Naive thymus-derived CD4-positive, alpha-beta T cell (primary cell): ENCODE measurements around the gene RALGPS1. TPM values are rescaled to one million over a fixed set of nuclear protein-coding genes. Genes with fewer than 3 reads are reported as not detected.

Source experiments
- ATAC-seq: fragments of 150-1000 bp; cut with Tn5 transposase; 2 replicates; pipeline ENCODE4 v1.10.0; 2021; ENCODE audit warnings: mild to moderate bottlenecking, moderate library complexity
- CTCF ChIA-PET: fragments of 350-600 bp; sonication (Branson Sonifier 250); formaldehyde crosslinking; loops from one replicate; lab custom pipeline; 2021; ENCODE audit warnings: antibody characterized with exemption; lab: Charles Lee
- POLR2A ChIA-PET: fragments of 350-600 bp; sonication (Branson Sonifier 250); formaldehyde crosslinking; loops from one replicate; lab custom pipeline; 2021; ENCODE audit warnings: antibody characterized with exemption, inconsistent platforms; lab: Charles Lee
- DNase-seq, 9 donors: peaks; one replicate each; pipeline versions ENCODE4 v3.0.0 to v3.0.0-alpha.2; 2020 to 2022; ENCODE audit warnings: mixed read lengths in 1 of 9
- H3K27ac ChIP-seq: one replicate; pipeline ENCODE4 v1.7.0; 2013; ENCODE audit warnings: mild to moderate bottlenecking, low read depth, low read length, moderate library complexity
- H3K27me3 ChIP-seq, 2 donors: one replicate each; pipeline ENCODE4 v1.7.0; 2013; ENCODE audit warnings: low read length in 2 of 2, mild to moderate bottlenecking in 2 of 2, moderate library complexity in 2 of 2; ENCODE audit not compliant: control insufficient read depth in 2 of 2, insufficient read depth in 2 of 2
- H3K36me3 ChIP-seq, 3 experiments: 1 replicate in 2 of 3; 2 replicates in 1 of 3; pipeline ENCODE4 v1.7.0; 2013; ENCODE audit warnings: low read length in 3 of 3, mild to moderate bottlenecking in 3 of 3, moderate library complexity in 1 of 3; ENCODE audit not compliant: insufficient read depth in 3 of 3, control insufficient read depth in 2 of 3
- H3K4me1 ChIP-seq, 2 donors: one replicate each; pipeline ENCODE4 v1.7.0; 2013; ENCODE audit warnings: low read length in 2 of 2, mild to moderate bottlenecking in 2 of 2, moderate library complexity in 1 of 2; ENCODE audit not compliant: control insufficient read depth in 2 of 2, insufficient read depth in 2 of 2
- H3K4me3 ChIP-seq: 2 replicates; pipeline ENCODE4 v1.7.0; 2013; ENCODE audit warnings: mild to moderate bottlenecking, low read length
- H3K9me3 ChIP-seq, 3 experiments: 1 replicate in 2 of 3; 2 replicates in 1 of 3; pipeline ENCODE4 v1.7.0; 2013; ENCODE audit warnings: low read length in 3 of 3; ENCODE audit not compliant: control insufficient read depth in 2 of 3
- H3K27ac Mint-ChIP-seq, 9 donors: one replicate each; pipeline ENCODE4 v1.8.0; 2020 to 2022; ENCODE audit warnings: mixed read lengths in 9 of 9, mild to moderate bottlenecking in 8 of 9, moderate library complexity in 5 of 9, inconsistent platforms in 2 of 9
- H3K27me3 Mint-ChIP-seq, 5 donors: one replicate each; pipeline ENCODE4 v1.8.0; 2021 to 2022; ENCODE audit warnings: mixed read lengths in 5 of 5, mild to moderate bottlenecking in 1 of 5
- H3K36me3 Mint-ChIP-seq, 5 donors: one replicate each; pipeline ENCODE4 v1.8.0; 2020 to 2022; ENCODE audit warnings: mixed read lengths in 5 of 5, mild to moderate bottlenecking in 3 of 5, inconsistent platforms in 1 of 5
- H3K4me1 Mint-ChIP-seq, 7 donors: one replicate each; pipeline ENCODE4 v1.8.0; 2020 to 2022; ENCODE audit warnings: mixed read lengths in 7 of 7, mild to moderate bottlenecking in 3 of 7, inconsistent platforms in 1 of 7
- H3K4me3 Mint-ChIP-seq, 10 donors: one replicate each; pipeline ENCODE4 v1.8.0; 2020 to 2022; ENCODE audit warnings: mild to moderate bottlenecking in 10 of 10, mixed read lengths in 10 of 10, moderate library complexity in 6 of 10, inconsistent platforms in 2 of 10
- H3K9me3 Mint-ChIP-seq, 11 donors: one replicate each; pipeline ENCODE4 v1.8.0; 2020 to 2022; ENCODE audit warnings: mixed read lengths in 11 of 11, mild to moderate bottlenecking in 4 of 11, inconsistent platforms in 1 of 11, moderate library complexity in 1 of 11
- intact Hi-C, 2 donors: fragments of 100-400 bp; cut with micrococcal nuclease; formaldehyde crosslinking; loops; one replicate each; pipeline ENCODE4 v1.15.1; 2023
- polyA plus RNA-seq, 2 donors: library from polyadenylated mRNA; unstranded; fragments of 300-500 nt; fragmentation: Illumina TruSeq; gene quantifications; one replicate each; pipeline ENCODE4 v1.2.3, GENCODE V29; 2021
- total RNA-seq, 6 experiments: library from RNA in 5 of 6; stranded (reverse) in 5 of 6; gene quantifications; 1 replicate in 5 of 6; 2 replicates in 1 of 6; pipeline ENCODE4 v1.2.3 and lab custom pipeline; 2021 to 2026

RALGPS1 gene
- total and polyA plus RNA-seq, 7 experiments from 2014 or later, result 1.0 to 8.3 (median 4.1) TPM

DNA sequence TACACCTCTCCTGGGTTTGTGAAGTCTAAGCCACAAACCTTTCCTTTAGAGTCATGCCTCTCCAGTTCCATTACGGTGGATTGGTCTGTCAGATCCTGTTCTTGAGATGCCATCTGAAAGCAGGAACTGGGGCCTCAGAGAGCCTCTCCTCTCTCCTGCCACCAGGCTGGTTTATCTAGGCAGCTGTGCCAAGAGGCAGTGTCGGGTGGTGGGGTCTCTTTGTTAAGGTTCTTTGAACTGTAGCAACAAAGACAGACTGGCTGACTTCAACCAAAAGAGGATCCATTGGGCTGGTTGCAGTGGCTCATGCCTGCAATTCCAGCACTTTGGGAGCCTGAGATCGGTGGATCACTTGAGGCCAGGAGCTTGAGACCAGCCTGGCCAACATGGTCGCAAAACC lies 273.8 kb downstream of the RALGPS1 start:
- Histone ChIP-seq H3K9me3 (no peaks in the 10 kb centered on the region), H3K4me3 (no peak overlapping the region), H3K27me3 (no peaks in the 10 kb centered on the region), H3K4me1 (no peaks in the 10 kb centered on the region), H3K27ac (no peak overlapping the region), H3K36me3 (no peaks in the 10 kb centered on the region)
- ChIA-PET CTCF (no interaction called here), POLR2A (no interaction called here)
- Mint-ChIP-seq H3K36me3 (peaks cover 0 to 6% (median 4%) of the 10 kb centered on the region in 5 donors), H3K27ac (no peak overlapping the region), H3K4me3 (no peak overlapping the region), H3K27me3 (peaks cover 0 to 12% (median 0%) of the 10 kb centered on the region in 5 donors), H3K4me1 (peaks cover 0 to 7% (median 0%) of the 10 kb centered on the region in 7 donors), H3K9me3 (peaks cover 0 to 2% (median 0%) of the 10 kb centered on the region in 11 donors)
- DNase-seq (no peak), ATAC-seq (no peak)
- intact Hi-C loops, result no loop called here

GRCh38 chr9:127189628-127190027 lies 275.0 kb downstream of the RALGPS1 start:
- peaks cover 0 to 6% (median 0%) of the 10 kb centered on the region in 5 donors for H3K36me3 Mint-ChIP-seq
- Histone ChIP-seq H3K4me1 (no peaks in the 10 kb centered on the region), H3K9me3 (no peaks in the 10 kb centered on the region), H3K27me3 (no peaks in the 10 kb centered on the region), H3K36me3 (no peaks in the 10 kb centered on the region), H3K27ac (no peak overlapping the region), H3K4me3 (no peak overlapping the region)
- intact Hi-C loops, result no loop called here
- H3K4me3 Mint-ChIP-seq, result no peak overlapping the region
- ChIA-PET CTCF (interaction anchor here (1.2 kb wide), 1 partner anchor 8 kb away, joined by 3 read pairs; no protein-coding TSS in a partner anchor), POLR2A (no interaction called here)
- H3K27me3 Mint-ChIP-seq, result peaks cover 0 to 15% (median 0%) of the 10 kb centered on the region in 5 donors
- H3K27ac Mint-ChIP-seq, result no peak overlapping the region
- peaks cover 0 to 7% (median 0%) of the 10 kb centered on the region in 7 donors for H3K4me1 Mint-ChIP-seq
- H3K9me3 Mint-ChIP-seq, result peaks cover 0 to 2% (median 0%) of the 10 kb centered on the region in 11 donors
- ATAC-seq (no peak), DNase-seq (no peak)

DNA sequence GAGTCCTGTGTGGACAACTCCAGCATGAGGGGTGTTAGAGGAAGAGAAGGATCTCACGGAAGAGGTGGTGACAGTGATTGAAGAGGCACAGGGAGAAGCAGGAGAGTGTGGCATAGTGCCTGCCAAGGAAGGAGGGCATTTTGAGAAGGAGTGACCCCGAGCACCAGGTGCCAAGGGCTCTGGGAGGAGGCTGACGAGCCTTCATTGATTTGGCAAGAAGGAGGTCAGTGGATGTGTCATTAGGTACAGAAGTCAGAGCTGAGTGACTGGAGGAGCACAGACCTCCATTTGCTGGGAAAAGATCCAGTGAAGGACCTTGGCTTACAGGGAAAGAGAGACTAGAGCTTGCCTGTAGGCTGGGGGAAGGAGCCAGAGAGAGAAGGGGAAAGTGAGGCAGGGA lies 278.2 kb downstream of the RALGPS1 start:
- peaks cover 0 to 5% (median 0%) of the 10 kb centered on the region in 7 donors for H3K4me1 Mint-ChIP-seq
- DNase-seq (no peak), ATAC-seq (no peak)
- peaks cover 0 to 2% (median 0%) of the 10 kb centered on the region in 11 donors for H3K9me3 Mint-ChIP-seq
- no peaks in the 10 kb centered on the region for H3K27me3 ChIP-seq
- H3K4me3 Mint-ChIP-seq, result no peak overlapping the region
- no peak overlapping the region for H3K27ac ChIP-seq
- H3K36me3 ChIP-seq, result no peaks in the 10 kb centered on the region
- no peaks in the 10 kb centered on the region for H3K9me3 ChIP-seq
- peak overlapping the region in 2 of 9 donors; percentile 6 to 9 for H3K27ac Mint-ChIP-seq
- peaks cover 0 to 5% (median 0%) of the 10 kb centered on the region in 5 donors for H3K36me3 Mint-ChIP-seq
- no peaks in the 10 kb centered on the region for H3K4me1 ChIP-seq
- intact Hi-C loops, result no loop called here
- H3K4me3 ChIP-seq, result no peak overlapping the region
- ChIA-PET POLR2A (no interaction called here), CTCF (interaction anchor here (0.7 kb wide), 1 partner anchor 255 kb away, joined by 4 read pairs; no protein-coding TSS in a partner anchor)
- peaks cover 0 to 15% (median 5%) of the 10 kb centered on the region in 5 donors for H3K27me3 Mint-ChIP-seq

DNA sequence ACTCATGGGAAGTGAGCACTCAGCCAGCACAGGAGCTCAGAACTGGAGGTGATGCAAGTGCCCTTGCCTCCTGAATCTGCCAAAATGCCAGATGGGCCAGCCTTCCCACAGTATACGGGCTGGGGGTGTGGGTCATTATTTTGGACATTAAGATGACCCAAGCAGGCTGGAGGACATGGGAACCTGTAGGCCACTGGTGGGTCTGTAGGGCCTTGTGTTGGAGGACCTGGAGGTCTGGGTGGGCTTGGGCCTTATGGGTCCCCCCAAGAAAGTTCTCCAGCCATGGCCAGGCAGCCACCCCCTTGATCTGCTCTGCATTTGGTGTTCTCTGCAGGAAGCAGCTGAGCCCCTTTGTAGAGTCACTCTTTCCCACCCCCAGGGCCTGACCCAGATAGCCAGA lies 278.9 kb downstream of the RALGPS1 start:
- no peaks in the 10 kb centered on the region for H3K4me1 ChIP-seq
- ChIA-PET CTCF (interaction anchor here (0.7 to 1.8 kb wide), 3 partner anchors 228 to 256 kb away, joined by 4 read pairs; no protein-coding TSS in a partner anchor), POLR2A (no interaction called here)
- no peaks in the 10 kb centered on the region for H3K27me3 ChIP-seq
- H3K36me3 ChIP-seq, result no peaks in the 10 kb centered on the region
- no peak overlapping the region for H3K27ac ChIP-seq
- Mint-ChIP-seq H3K4me1 (peaks cover 0 to 7% (median 3%) of the 10 kb centered on the region in 7 donors), H3K4me3 (no peak overlapping the region), H3K36me3 (peaks cover 0 to 5% (median 0%) of the 10 kb centered on the region in 5 donors), H3K9me3 (peaks cover 0 to 2% (median 0%) of the 10 kb centered on the region in 11 donors), H3K27me3 (peaks cover 0 to 15% (median 8%) of the 10 kb centered on the region in 5 donors), H3K27ac (no peak overlapping the region)
- ATAC-seq (no peak), DNase-seq (no peak)
- H3K9me3 ChIP-seq, result no peaks in the 10 kb centered on the region
- H3K4me3 ChIP-seq, result no peak overlapping the region
- intact Hi-C loops, result no loop called here

DNA sequence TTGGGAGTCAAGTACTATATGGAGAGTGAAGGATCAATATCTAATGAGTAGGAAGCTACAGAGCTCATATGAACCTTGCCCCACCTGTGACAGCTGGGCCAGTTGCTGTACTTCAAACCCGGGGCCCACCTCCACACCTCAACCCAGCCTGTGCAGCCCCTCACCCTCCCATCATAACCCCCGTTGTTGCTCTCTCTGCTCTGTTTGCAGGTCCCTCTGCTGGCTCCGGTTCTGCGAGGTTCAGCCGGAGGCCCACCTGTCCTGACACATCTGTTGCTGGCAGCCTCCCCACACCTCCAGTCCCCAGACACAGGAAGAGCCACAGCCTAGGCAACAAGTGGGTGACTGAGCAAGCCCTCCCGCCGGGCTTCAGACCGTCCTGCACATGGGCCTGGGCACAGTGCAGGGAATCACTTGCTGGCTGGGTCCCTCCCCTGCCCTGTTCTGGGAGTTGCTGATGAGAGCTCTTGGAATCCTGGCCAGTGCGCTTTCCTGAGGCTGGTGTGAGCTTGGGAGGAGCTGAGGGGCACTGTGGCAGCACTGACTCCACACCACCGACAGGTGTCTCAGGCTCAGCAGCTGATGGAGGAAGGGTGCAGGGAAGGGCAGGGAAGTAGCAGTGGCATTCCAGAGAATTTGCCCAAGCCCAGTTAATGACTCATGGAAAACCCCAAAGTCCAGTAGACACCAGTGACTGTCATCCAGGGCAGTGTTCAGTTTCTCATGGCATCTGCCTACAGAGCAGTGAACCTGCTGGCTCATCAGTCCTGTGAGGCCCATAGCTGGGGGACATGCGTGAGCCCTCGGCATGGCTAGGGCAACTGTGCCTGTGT lies 280.5 kb downstream of the RALGPS1 start:
- H3K27me3 Mint-ChIP-seq, result peaks cover 0 to 15% (median 8%) of the 10 kb centered on the region in 5 donors
- no peaks in the 10 kb centered on the region for H3K9me3 ChIP-seq
- no peak for DNase-seq
- H3K27ac ChIP-seq, result no peak overlapping the region
- no peak overlapping the region for H3K27ac Mint-ChIP-seq
- ChIA-PET CTCF (interaction anchor here (1.5 to 1.8 kb wide), 2 partner anchors 230 to 253 kb away, joined by 4 read pairs; no protein-coding TSS in a partner anchor), POLR2A (no interaction called here)
- ATAC-seq, result no peak
- intact Hi-C loops, result no loop called here
- peaks cover 0 to 5% (median 0%) of the 10 kb centered on the region in 5 donors for H3K36me3 Mint-ChIP-seq
- H3K27me3 ChIP-seq, result no peaks in the 10 kb centered on the region
- H3K4me3 ChIP-seq, result no peak overlapping the region
- no peak overlapping the region for H3K4me3 Mint-ChIP-seq
- H3K36me3 ChIP-seq, result no peaks in the 10 kb centered on the region
- H3K9me3 Mint-ChIP-seq, result peaks cover 0 to 2% (median 0%) of the 10 kb centered on the region in 11 donors
- H3K4me1 ChIP-seq, result no peaks in the 10 kb centered on the region
- H3K4me1 Mint-ChIP-seq, result peaks cover 0 to 9% (median 4%) of the 10 kb centered on the region in 7 donors

- peaks cover 0 to 13% (median 8%) of the 10 kb centered on the region in 5 donors for H3K27me3 Mint-ChIP-seq
- H3K27ac ChIP-seq, result no peak overlapping the region
- H3K9me3 ChIP-seq, result no peaks in the 10 kb centered on the region
- H3K36me3 Mint-ChIP-seq, result peaks cover 0 to 5% (median 0%) of the 10 kb centered on the region in 5 donors
- CTCF ChIA-PET, result interaction anchor here (0.6 to 8.2 kb wide), 3 partner anchors 227 to 256 kb away, joined by 4 to 96 read pairs (median 4); no protein-coding TSS in a partner anchor
- peaks cover 0 to 2% (median 0%) of the 10 kb centered on the region in 11 donors for H3K9me3 Mint-ChIP-seq
- peaks cover 0 to 9% (median 4%) of the 10 kb centered on the region in 7 donors for H3K4me1 Mint-ChIP-seq
- H3K27me3 ChIP-seq, result no peaks in the 10 kb centered on the region
- H3K4me3 ChIP-seq, result no peak overlapping the region
- H3K36me3 ChIP-seq, result no peaks in the 10 kb centered on the region
- H3K4me1 ChIP-seq, result no peaks in the 10 kb centered on the region
- no peak overlapping the region for H3K4me3 Mint-ChIP-seq
- no peak overlapping the region for H3K27ac Mint-ChIP-seq
- POLR2A ChIA-PET, result no interaction called here
- DNase-seq (no peak), ATAC-seq (no peak)
- intact Hi-C loops, result no loop called here
Observed at GRCh38 chr9:127195976-127196825, 281.6 kb downstream of the RALGPS1 start.
